ENCODE data around the gene SH3PXD2A. TPM values are rescaled to one million over a fixed set of nuclear protein-coding genes. Genes with fewer than 3 reads are reported as not detected.
A peak's percentile ranks its signal among the peaks of the same experiment; 100 is the strongest.

The SH3PXD2A gene
- total and polyA plus RNA-seq, 4 experiments from 2014 or later = 0.39 to 17.5 (median 8.9) TPM

DNA sequence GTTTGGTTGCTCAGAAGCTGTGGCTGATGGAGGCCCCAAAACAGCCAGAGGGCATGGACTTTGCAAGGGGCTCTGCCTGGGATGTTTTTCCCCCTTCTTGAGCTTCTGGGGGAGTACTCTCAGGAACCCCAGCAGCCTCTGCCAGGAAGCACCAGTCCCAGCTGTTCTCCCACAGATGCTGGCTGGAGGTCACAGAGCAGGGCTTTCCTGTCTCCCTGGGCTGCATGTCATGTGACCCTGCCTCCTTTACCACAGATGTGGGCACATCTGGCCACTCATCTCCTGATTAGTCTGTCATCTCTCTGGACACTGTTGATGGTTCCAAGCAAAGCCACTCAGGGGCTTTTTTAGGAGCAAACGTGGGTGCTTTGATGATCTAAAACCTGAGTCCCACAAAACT, 225.2 kb downstream of the SH3PXD2A start:
- H3K36me3 Mint-ChIP-seq = peaks cover 4 to 17% of the 10 kb centered on the region in 2 donors
- H3K4me1 ChIP-seq (ENCODE audit: insufficient read depth, low read length) = no peaks in the 10 kb centered on the region
- H3K27ac ChIP-seq (ENCODE audit: low read depth, low read length) = no peak overlapping the region
- no peaks in the 10 kb centered on the region for H3K9me3 ChIP-seq (ENCODE audit: control insufficient read depth in 1 of 2, low read length in 2 of 2)
- intact Hi-C loops (cut with micrococcal nuclease) = no loop called here
- H3K27me3 Mint-ChIP-seq = no peaks in the 10 kb centered on the region
- no peaks in the 10 kb centered on the region for H3K27me3 ChIP-seq (ENCODE audit: insufficient read depth, low read length)
- H3K36me3 ChIP-seq (ENCODE audit: insufficient read depth, low read length) = no peaks in the 10 kb centered on the region
- no peak overlapping the region for H3K4me3 ChIP-seq (ENCODE audit: low read length in 2 of 2)
- CTCF ChIA-PET (ENCODE audit: partially characterized antibody) = no interaction called here
- POLR2A ChIA-PET (ENCODE audit: partially characterized antibody) = no interaction called here
- peaks cover 0 to 1% (median 0%) of the 10 kb centered on the region in 4 donors for H3K4me1 Mint-ChIP-seq
- no peak overlapping the region for H3K4me3 Mint-ChIP-seq
- no peaks in the 10 kb centered on the region for H3K9me3 Mint-ChIP-seq
- no peak for DNase-seq
- H3K27ac Mint-ChIP-seq = peak overlapping the region in 1 of 7 donors; percentile 51

DNA sequence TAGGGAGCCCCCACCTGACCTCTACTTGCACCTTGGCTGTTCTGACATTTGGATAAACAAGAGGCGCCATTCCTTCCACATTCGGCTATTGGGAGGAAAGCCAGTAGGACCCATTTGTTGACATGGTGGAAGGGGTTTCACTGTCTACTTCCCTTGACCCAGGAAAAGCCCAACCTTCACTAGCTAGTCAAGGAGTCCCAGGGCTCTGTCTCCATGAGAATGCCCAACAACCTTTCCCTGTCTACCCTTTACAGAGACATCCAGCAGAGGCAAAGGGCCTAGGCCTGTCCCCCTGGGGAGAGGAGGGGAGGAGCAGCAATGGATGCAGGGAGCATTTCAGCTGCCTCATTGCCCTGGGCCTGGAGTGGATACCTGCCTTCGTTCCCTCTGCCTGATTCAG, 225.8 kb downstream of the SH3PXD2A start:
- no peak overlapping the region for H3K4me3 Mint-ChIP-seq
- CTCF ChIA-PET (ENCODE audit: partially characterized antibody) = no interaction called here
- no peaks in the 10 kb centered on the region for H3K9me3 ChIP-seq (ENCODE audit: control insufficient read depth in 1 of 2, low read length in 2 of 2)
- H3K27ac Mint-ChIP-seq = no peak overlapping the region
- peaks cover 0 to 1% (median 0%) of the 10 kb centered on the region in 4 donors for H3K4me1 Mint-ChIP-seq
- H3K36me3 ChIP-seq (ENCODE audit: insufficient read depth, low read length) = no peaks in the 10 kb centered on the region
- peaks cover 4 to 19% of the 10 kb centered on the region in 2 donors for H3K36me3 Mint-ChIP-seq
- intact Hi-C loops (cut with micrococcal nuclease) = no loop called here
- H3K4me3 ChIP-seq (ENCODE audit: low read length in 2 of 2) = no peak overlapping the region
- H3K27me3 Mint-ChIP-seq = no peaks in the 10 kb centered on the region
- no peaks in the 10 kb centered on the region for H3K4me1 ChIP-seq (ENCODE audit: insufficient read depth, low read length)
- POLR2A ChIA-PET (ENCODE audit: partially characterized antibody) = no interaction called here
- no peak overlapping the region for H3K27ac ChIP-seq (ENCODE audit: low read depth, low read length)
- H3K27me3 ChIP-seq (ENCODE audit: insufficient read depth, low read length) = no peaks in the 10 kb centered on the region
- DNase-seq = no peak
- no peaks in the 10 kb centered on the region for H3K9me3 Mint-ChIP-seq

DNA sequence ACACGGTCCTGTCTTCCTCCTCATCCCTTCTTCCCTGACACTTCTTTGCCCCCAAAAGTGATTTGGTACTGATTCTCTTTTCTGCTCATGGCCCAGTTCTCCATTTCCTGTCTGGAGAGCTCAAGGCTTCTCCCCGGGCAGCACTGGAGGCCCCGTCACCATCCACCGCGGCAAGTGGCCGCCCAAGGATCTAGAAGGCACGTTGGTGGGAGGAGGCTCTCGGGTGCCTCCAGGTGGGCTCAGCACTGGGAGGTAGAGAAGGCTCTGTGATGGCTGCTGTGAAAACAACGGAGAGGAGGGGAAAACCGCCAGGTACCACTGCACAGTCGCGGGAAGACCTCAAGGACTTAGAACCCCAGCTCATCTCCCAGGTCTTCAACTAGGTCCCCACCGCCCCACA, 227.5 kb downstream of the SH3PXD2A start:
- Mint-ChIP-seq H3K27ac (peak overlapping the region in 1 of 7 donors; percentile 25), H3K36me3 (peaks cover 4 to 26% of the 10 kb centered on the region in 2 donors)
- CTCF ChIA-PET (ENCODE audit: partially characterized antibody) = no interaction called here

DNA sequence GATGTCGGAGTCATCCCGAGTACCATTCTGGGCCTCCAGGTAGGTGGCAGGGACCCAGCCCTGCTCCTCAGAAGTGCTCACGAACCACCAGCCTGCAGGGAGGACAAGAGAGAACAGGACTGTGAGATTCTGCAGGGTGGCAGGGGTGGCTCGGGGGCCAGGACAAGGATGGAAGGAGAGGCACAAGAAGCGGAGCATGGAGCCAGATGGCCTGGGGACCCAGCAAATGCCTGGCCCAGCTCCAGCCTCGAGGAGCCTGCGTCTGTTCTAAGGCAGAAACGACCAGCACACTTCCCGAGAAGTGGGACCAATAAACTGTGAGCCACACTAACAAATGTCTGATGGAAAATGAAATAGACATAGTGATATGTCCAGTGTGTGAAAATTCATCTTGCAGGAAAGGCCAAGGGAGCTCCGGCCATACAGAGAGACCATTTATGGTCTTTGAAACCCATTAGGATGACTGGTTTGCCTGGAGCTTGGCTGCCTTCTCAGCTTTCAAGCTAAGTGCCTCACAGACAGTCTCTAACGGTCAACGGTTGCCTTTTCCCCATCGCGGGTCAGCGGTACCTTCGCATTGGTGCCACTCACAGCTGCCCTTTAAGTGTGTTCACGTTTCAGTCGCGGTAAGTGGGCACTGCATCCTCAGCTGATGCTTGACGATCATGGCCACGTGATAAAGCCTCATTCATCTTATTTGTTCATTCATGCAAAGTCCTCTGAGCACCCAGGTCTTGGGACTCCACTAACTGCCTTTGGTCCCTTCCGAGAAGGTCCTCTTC, 228.1 kb downstream of the SH3PXD2A start:
- DNase-seq = no peak
- Mint-ChIP-seq H3K4me1 (peaks cover 0 to 1% (median 0%) of the 10 kb centered on the region in 4 donors), H3K9me3 (no peaks in the 10 kb centered on the region), H3K27ac (peak overlapping the region in 3 of 7 donors; percentile 25 to 64 (median 37)), H3K27me3 (no peaks in the 10 kb centered on the region), H3K4me3 (no peak overlapping the region), H3K36me3 (peaks cover 4 to 26% of the 10 kb centered on the region in 2 donors)
- Histone ChIP-seq H3K4me3 (ENCODE audit: low read length in 2 of 2) (no peak overlapping the region), H3K9me3 (ENCODE audit: control insufficient read depth in 1 of 2, low read length in 2 of 2) (no peaks in the 10 kb centered on the region), H3K27me3 (ENCODE audit: insufficient read depth, low read length) (no peaks in the 10 kb centered on the region), H3K27ac (ENCODE audit: low read depth, low read length) (no peak overlapping the region), H3K4me1 (ENCODE audit: insufficient read depth, low read length) (no peaks in the 10 kb centered on the region), H3K36me3 (ENCODE audit: insufficient read depth, low read length) (no peaks in the 10 kb centered on the region)
- ChIA-PET POLR2A (ENCODE audit: partially characterized antibody) (no interaction called here), CTCF (ENCODE audit: partially characterized antibody) (no interaction called here)
- intact Hi-C loops (cut with micrococcal nuclease) = no loop called here

More for the DNA sequence above, 227.5 kb downstream of the SH3PXD2A start:
- DNase-seq = no peak
- no peaks in the 10 kb centered on the region for H3K27me3 ChIP-seq (ENCODE audit: insufficient read depth, low read length)
- H3K9me3 ChIP-seq (ENCODE audit: control insufficient read depth in 1 of 2, low read length in 2 of 2) = no peaks in the 10 kb centered on the region
- H3K9me3 Mint-ChIP-seq = no peaks in the 10 kb centered on the region
- H3K4me3 Mint-ChIP-seq = no peak overlapping the region
- H3K27ac ChIP-seq (ENCODE audit: low read depth, low read length) = no peak overlapping the region
- H3K4me1 Mint-ChIP-seq = peaks cover 0 to 1% (median 0%) of the 10 kb centered on the region in 4 donors
- no peak overlapping the region for H3K4me3 ChIP-seq (ENCODE audit: low read length in 2 of 2)
- no peaks in the 10 kb centered on the region for H3K4me1 ChIP-seq (ENCODE audit: insufficient read depth, low read length)
- no peaks in the 10 kb centered on the region for H3K27me3 Mint-ChIP-seq
- POLR2A ChIA-PET (ENCODE audit: partially characterized antibody) = no interaction called here
- intact Hi-C loops (cut with micrococcal nuclease) = no loop called here
- no peaks in the 10 kb centered on the region for H3K36me3 ChIP-seq (ENCODE audit: insufficient read depth, low read length)

DNA sequence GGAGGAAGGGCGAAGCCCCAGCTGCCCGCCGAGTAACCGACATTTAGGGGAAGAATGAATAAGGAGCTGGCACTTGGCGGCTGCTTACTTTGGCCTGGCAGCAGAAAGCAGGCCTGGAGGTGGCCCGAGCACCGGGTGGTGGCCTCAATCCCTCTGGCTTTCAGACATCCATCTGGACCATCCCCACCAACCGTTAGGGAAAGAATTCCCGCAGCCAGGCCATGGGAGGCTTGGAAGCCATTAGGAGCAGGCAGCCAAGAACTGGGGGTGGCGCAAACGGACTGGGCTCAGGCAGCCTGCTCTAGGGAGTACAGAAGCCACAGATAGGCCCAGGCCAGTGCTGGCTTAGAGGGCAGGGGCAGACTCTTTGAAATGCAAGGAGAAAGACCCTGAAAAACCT, 229.2 kb downstream of the SH3PXD2A start:
- Histone ChIP-seq H3K36me3 (ENCODE audit: insufficient read depth, low read length) (no peaks in the 10 kb centered on the region), H3K4me3 (ENCODE audit: low read length in 2 of 2) (no peak overlapping the region), H3K4me1 (ENCODE audit: insufficient read depth, low read length) (no peaks in the 10 kb centered on the region), H3K27ac (ENCODE audit: low read depth, low read length) (no peak overlapping the region), H3K27me3 (ENCODE audit: insufficient read depth, low read length) (no peaks in the 10 kb centered on the region), H3K9me3 (ENCODE audit: control insufficient read depth in 1 of 2, low read length in 2 of 2) (no peaks in the 10 kb centered on the region)
- ChIA-PET CTCF (ENCODE audit: partially characterized antibody) (no interaction called here), POLR2A (ENCODE audit: partially characterized antibody) (no interaction called here)
- H3K27me3 Mint-ChIP-seq = no peaks in the 10 kb centered on the region
- H3K4me3 Mint-ChIP-seq = no peak overlapping the region
- no peaks in the 10 kb centered on the region for H3K4me1 Mint-ChIP-seq
- intact Hi-C loops (cut with micrococcal nuclease) = no loop called here
- no peak overlapping the region for H3K27ac Mint-ChIP-seq
- DNase-seq = no peak
- no peaks in the 10 kb centered on the region for H3K9me3 Mint-ChIP-seq
- peaks cover 4 to 26% of the 10 kb centered on the region in 2 donors for H3K36me3 Mint-ChIP-seq

DNA sequence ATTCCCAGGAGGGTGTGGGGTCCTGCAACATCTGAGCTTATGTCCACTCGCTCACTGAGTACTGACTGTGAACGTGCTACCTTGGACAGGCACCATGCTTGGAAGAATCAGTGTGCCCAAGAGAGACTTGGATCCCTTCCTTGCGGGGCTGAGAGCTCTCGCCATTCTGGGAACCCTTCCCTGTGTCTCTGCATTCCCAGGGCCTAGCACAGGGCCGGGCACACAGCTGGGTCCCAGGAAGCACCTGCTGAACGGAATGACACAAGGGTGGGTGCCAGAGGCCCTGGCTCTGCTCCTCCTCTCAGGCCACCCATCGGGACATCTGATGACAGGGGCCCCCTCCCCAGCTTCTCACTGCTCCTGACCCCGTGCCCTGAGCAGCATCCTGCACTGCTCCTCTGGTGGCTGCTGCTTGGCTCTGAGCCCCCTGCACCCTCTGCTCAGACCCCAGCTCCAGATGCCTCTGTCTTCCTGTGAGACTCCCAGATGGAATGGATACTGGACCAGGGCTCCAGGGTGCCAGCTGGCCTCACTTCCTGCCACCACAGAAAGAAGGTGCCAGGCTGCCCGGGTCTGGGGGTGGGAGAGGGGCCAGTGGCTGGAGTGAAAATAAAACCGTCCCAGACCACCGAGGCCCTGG, 232.3 kb downstream of the SH3PXD2A start:
- Mint-ChIP-seq H3K36me3 (peaks cover 9 to 31% of the 10 kb centered on the region in 2 donors), H3K4me1 (no peaks in the 10 kb centered on the region), H3K27me3 (no peaks in the 10 kb centered on the region), H3K4me3 (no peak overlapping the region), H3K27ac (no peak overlapping the region), H3K9me3 (no peaks in the 10 kb centered on the region)
- no peak overlapping the region for H3K27ac ChIP-seq (ENCODE audit: low read depth, low read length)
- POLR2A ChIA-PET (ENCODE audit: partially characterized antibody) = no interaction called here
- no peaks in the 10 kb centered on the region for H3K9me3 ChIP-seq (ENCODE audit: control insufficient read depth in 1 of 2, low read length in 2 of 2)
- no peak overlapping the region for H3K4me3 ChIP-seq (ENCODE audit: low read length in 2 of 2)
- DNase-seq = no peak
- CTCF ChIA-PET (ENCODE audit: partially characterized antibody) = no interaction called here
- no peaks in the 10 kb centered on the region for H3K27me3 ChIP-seq (ENCODE audit: insufficient read depth, low read length)
- intact Hi-C loops (cut with micrococcal nuclease) = no loop called here
- no peaks in the 10 kb centered on the region for H3K4me1 ChIP-seq (ENCODE audit: insufficient read depth, low read length)
- H3K36me3 ChIP-seq (ENCODE audit: insufficient read depth, low read length) = peaks cover 5% of the 10 kb centered on the region

DNA sequence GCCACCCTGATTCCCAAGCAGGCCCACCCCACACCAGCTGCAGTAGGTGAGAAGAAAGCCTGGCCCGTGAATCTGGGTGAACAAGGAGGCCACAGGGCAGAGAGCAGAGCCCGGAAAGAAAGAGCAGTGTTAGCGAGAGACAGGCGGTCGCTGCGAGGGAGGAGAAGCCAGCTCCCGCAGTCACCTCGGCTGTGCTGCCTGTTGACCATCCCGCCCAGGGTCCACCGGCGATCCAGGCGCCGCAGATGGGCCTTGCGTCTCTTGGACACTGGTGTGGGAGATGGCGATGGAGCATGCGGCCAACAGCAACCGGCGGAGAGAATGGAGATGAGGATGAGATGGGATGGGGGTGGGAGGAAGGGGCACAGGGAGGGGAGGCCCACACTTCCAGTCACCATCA, 233.1 kb downstream of the SH3PXD2A start:
- Histone ChIP-seq H3K4me3 (ENCODE audit: low read length in 2 of 2) (no peak overlapping the region), H3K27me3 (ENCODE audit: insufficient read depth, low read length) (no peaks in the 10 kb centered on the region), H3K9me3 (ENCODE audit: control insufficient read depth in 1 of 2, low read length in 2 of 2) (no peaks in the 10 kb centered on the region), H3K27ac (ENCODE audit: low read depth, low read length) (no peak overlapping the region), H3K4me1 (ENCODE audit: insufficient read depth, low read length) (no peaks in the 10 kb centered on the region), H3K36me3 (ENCODE audit: insufficient read depth, low read length) (peaks cover 5% of the 10 kb centered on the region)
- intact Hi-C loops (cut with micrococcal nuclease) = no loop called here
- Mint-ChIP-seq H3K36me3 (peaks cover 9 to 29% of the 10 kb centered on the region in 2 donors), H3K27me3 (no peaks in the 10 kb centered on the region), H3K4me1 (no peaks in the 10 kb centered on the region), H3K4me3 (no peak overlapping the region), H3K27ac (peak overlapping the region in 2 of 7 donors; percentile 41 to 54), H3K9me3 (no peaks in the 10 kb centered on the region)
- POLR2A ChIA-PET (ENCODE audit: partially characterized antibody) = no interaction called here
- DNase-seq = no peak
- CTCF ChIA-PET (ENCODE audit: partially characterized antibody) = no interaction called here
